ENCODE measurements around the gene KIF1C.

DNA sequence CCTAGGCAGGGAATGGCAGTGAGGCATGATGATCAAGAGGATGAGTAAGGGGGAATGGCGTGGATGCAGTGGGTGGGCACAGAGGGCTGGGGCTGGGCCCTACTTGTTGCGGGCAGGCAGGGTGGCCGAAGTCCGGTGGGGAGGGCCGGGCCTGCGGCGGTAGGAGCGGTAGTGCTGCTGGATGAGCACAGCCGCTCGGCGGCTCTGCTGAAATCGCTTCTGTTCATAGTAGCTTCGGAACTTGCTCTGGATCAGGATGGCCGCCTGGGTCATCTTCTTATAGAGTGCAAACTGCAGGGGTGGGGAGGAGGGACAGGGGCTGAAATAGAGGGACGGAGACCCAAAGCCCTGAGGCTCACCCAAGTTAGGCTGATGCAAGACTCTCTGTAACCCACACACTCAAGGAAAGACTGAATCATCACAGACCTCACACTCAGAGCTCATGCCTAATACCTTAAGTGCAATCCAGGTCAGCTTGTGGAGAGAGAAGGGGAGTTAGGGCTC lies 28.7 kb upstream of the KIF1C start:
- TF ChIP-seq POLR2A (IDR thresholded peaks at IDR 0.05) = no peak
- TF ChIP-seq, protein P1, sequence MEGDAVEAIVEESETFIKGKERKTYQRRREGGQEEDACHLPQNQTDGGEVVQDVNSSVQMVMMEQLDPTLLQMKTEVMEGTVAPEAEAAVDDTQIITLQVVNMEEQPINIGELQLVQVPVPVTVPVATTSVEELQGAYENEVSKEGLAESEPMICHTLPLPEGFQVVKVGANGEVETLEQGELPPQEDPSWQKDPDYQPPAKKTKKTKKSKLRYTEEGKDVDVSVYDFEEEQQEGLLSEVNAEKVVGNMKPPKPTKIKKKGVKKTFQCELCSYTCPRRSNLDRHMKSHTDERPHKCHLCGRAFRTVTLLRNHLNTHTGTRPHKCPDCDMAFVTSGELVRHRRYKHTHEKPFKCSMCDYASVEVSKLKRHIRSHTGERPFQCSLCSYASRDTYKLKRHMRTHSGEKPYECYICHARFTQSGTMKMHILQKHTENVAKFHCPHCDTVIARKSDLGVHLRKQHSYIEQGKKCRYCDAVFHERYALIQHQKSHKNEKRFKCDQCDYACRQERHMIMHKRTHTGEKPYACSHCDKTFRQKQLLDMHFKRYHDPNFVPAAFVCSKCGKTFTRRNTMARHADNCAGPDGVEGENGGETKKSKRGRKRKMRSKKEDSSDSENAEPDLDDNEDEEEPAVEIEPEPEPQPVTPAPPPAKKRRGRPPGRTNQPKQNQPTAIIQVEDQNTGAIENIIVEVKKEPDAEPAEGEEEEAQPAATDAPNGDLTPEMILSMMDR (IDR thresholded peaks at IDR 0.05) = no peak
